Panc1 (cell line): ENCODE data around the gene IL17C. TPM values are rescaled to one million over a fixed set of nuclear protein-coding genes. Genes with fewer than 3 reads are reported as not detected.

Experiments used
- ATAC-seq: fragments of 200-7000 bp; cut with Tn5 transposase; 2 replicates; pipeline ENCODE4 v1.9.1; 2020; ENCODE audit warnings: mild to moderate bottlenecking, moderate library complexity
- BruUV-seq: library from RNA; stranded (reverse); fragments of 400-500 nt; replicated peaks from 2 replicates; lab custom pipeline; 2021; lab: Mats Ljungman, UMichigan
- CTCF ChIA-PET: fragments of 300-600 bp; sonication (Branson Sonifier 250); formaldehyde crosslinking; loops from one replicate; lab custom pipeline; 2022; ENCODE audit warnings: antibody characterized with exemption; lab: Charles Lee
- POLR2A ChIA-PET: fragments of 300-600 bp; sonication (Branson Sonifier 250); formaldehyde crosslinking; loops from one replicate; lab custom pipeline; 2022; ENCODE audit warnings: antibody characterized with exemption; lab: Charles Lee
- DNase-seq: peaks from one replicate; pipeline ENCODE4 v3.0.0-alpha.2; 2010; ENCODE audit warnings: low read depth, low spot score
- H3K27ac ChIP-seq: 2 replicates; pipeline ENCODE4 v1.5.1; 2011; ENCODE audit warnings: mild to moderate bottlenecking, low read length, inconsistent platforms
- H3K27me3 ChIP-seq: fragments of 200-500 bp; sonication (Bioruptor generic); 2 replicates; pipeline ENCODE4 v1.6.0; 2014; ENCODE audit warnings: low read length, inconsistent platforms; ENCODE audit not compliant: control insufficient read depth, insufficient read depth
- H3K36me3 ChIP-seq: fragments of 200-500 bp; sonication (Bioruptor generic); 2 replicates; pipeline ENCODE4 v1.5.1; 2014; ENCODE audit warnings: inconsistent platforms, mild to moderate bottlenecking, low read length, moderate library complexity; ENCODE audit not compliant: control insufficient read depth, insufficient read depth
- H3K4me1 ChIP-seq: 2 replicates; pipeline ENCODE4 v1.5.1; 2011; ENCODE audit warnings: inconsistent platforms, mild to moderate bottlenecking, low read length, moderate library complexity; ENCODE audit not compliant: control insufficient read depth, insufficient read depth
- H3K4me3 ChIP-seq, 2 experiments: 2 replicates each; pipeline ENCODE4 v1.5.1; 2011 to 2012; ENCODE audit warnings: low read depth in 2 of 2, low read length in 2 of 2, mild to moderate bottlenecking in 2 of 2, inconsistent platforms in 1 of 2, moderate library complexity in 1 of 2
- H3K9me3 ChIP-seq: fragments of 200-500 bp; sonication (Bioruptor generic); 2 replicates; pipeline ENCODE4 v1.5.1; 2014; ENCODE audit warnings: low read depth, mild to moderate bottlenecking, inconsistent platforms, low read length, moderate library complexity; ENCODE audit not compliant: control insufficient read depth, insufficient read depth
- CTCF ChIP-seq: fragments of 450-650 bp; IDR thresholded peaks from 2 replicates; pipeline ENCODE4 v1.5.1; 2017; ENCODE audit warnings: mild to moderate bottlenecking
- POLR2AphosphoS5 ChIP-seq: IDR thresholded peaks from 2 replicates; pipeline ENCODE4 v1.6.1; 2012; ENCODE audit warnings: mild to moderate bottlenecking, low read depth, low read length, moderate library complexity
- SIN3A ChIP-seq: IDR thresholded peaks from 2 replicates; pipeline ENCODE4 v1.6.1; 2012; ENCODE audit warnings: low read depth, mild to moderate bottlenecking, low read length, moderate library complexity, borderline replicate concordance; ENCODE audit not compliant: insufficient read depth
- TCF7L2 ChIP-seq: IDR thresholded peaks from 2 replicates; pipeline ENCODE4 v1.6.1; 2011; ENCODE audit warnings: mild to moderate bottlenecking, low read depth, low read length, inconsistent platforms
- in situ Hi-C: cut with HindIII; loops from 2 replicates; pipeline ENCODE4 v1.10.0; 2016; ENCODE audit warnings: low sequenced_read_pairs, low pct_unique_long_range_greater_than_20kb
- intact Hi-C: fragments of 100-400 bp; cut with micrococcal nuclease; formaldehyde crosslinking; loops from one replicate; pipeline ENCODE4 v1.10.0; 2022; ENCODE audit not compliant: unreplicated experiment
- total RNA-seq: library from RNA; stranded (reverse); gene quantifications from one replicate; pipeline ENCODE4 v1.2.1, GENCODE V29; 2021; ENCODE audit not compliant: unreplicated experiment
- TF ChIP-seq, protein P1 (sequence below), 2 experiments: IDR thresholded peaks; 2 replicates each; pipeline ENCODE4 v1.6.1; 2011 to 2012; ENCODE audit warnings: low read depth in 2 of 2, control low read depth in 1 of 2, low read length in 1 of 2, mild to moderate bottlenecking in 1 of 2, moderate library complexity in 1 of 2; ENCODE audit not compliant: insufficient read depth in 1 of 2

The IL17C gene
- total RNA-seq, 1 experiment from 2014 or later: not detected

GRCh38 chr16:88633684-88634140 is 4.7 kb upstream of the IL17C start:
- Histone ChIP-seq H3K4me1 (no peaks in the 10 kb centered on the region), H3K36me3 (no peaks in the 10 kb centered on the region), H3K27ac (no peak overlapping the region), H3K4me3 (no peak overlapping the region), H3K27me3 (no peaks in the 10 kb centered on the region), H3K9me3 (no peaks in the 10 kb centered on the region)
- no TSS peak for BruUV-seq
- ATAC-seq: peak; percentile 72
- CTCF ChIA-PET: no interaction called here
- intact Hi-C loops (no loop called here), in situ Hi-C loops (no loop called here)
- POLR2A ChIA-PET: no interaction called here
- TF ChIP-seq CTCF: peak; percentile 60
- no peak for TF ChIP-seq POLR2AphosphoS5
- no peak for TF ChIP-seq TCF7L2
- no peak for DNase-seq

GRCh38 chr16:88634141-88634993 is 4.0 kb upstream of the IL17C start:
- DNase-seq: no peak
- no peak for ATAC-seq
- H3K36me3 ChIP-seq: no peaks in the 10 kb centered on the region
- no peaks in the 10 kb centered on the region for H3K9me3 ChIP-seq
- no peak overlapping the region for H3K4me3 ChIP-seq
- TF ChIP-seq CTCF (no peak), TCF7L2 (no peak), SIN3A (no peak), POLR2AphosphoS5 (no peak)
- TF ChIP-seq, protein P1, sequence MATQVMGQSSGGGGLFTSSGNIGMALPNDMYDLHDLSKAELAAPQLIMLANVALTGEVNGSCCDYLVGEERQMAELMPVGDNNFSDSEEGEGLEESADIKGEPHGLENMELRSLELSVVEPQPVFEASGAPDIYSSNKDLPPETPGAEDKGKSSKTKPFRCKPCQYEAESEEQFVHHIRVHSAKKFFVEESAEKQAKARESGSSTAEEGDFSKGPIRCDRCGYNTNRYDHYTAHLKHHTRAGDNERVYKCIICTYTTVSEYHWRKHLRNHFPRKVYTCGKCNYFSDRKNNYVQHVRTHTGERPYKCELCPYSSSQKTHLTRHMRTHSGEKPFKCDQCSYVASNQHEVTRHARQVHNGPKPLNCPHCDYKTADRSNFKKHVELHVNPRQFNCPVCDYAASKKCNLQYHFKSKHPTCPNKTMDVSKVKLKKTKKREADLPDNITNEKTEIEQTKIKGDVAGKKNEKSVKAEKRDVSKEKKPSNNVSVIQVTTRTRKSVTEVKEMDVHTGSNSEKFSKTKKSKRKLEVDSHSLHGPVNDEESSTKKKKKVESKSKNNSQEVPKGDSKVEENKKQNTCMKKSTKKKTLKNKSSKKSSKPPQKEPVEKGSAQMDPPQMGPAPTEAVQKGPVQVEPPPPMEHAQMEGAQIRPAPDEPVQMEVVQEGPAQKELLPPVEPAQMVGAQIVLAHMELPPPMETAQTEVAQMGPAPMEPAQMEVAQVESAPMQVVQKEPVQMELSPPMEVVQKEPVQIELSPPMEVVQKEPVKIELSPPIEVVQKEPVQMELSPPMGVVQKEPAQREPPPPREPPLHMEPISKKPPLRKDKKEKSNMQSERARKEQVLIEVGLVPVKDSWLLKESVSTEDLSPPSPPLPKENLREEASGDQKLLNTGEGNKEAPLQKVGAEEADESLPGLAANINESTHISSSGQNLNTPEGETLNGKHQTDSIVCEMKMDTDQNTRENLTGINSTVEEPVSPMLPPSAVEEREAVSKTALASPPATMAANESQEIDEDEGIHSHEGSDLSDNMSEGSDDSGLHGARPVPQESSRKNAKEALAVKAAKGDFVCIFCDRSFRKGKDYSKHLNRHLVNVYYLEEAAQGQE (IDR thresholded peaks at IDR 0.05; ENCODE audit: insufficient read depth in 1 of 2, low read depth in 2 of 2, low read length in 1 of 2): no peak
- intact Hi-C loops: no loop called here
- CTCF ChIA-PET: no interaction called here
- in situ Hi-C loops: no loop called here
- H3K27me3 ChIP-seq: no peaks in the 10 kb centered on the region
- H3K27ac ChIP-seq: no peak overlapping the region
- BruUV-seq: no TSS peak
- no peaks in the 10 kb centered on the region for H3K4me1 ChIP-seq
- POLR2A ChIA-PET: no interaction called here
